Measurements from ENCODE around the gene WNT16. TPM values are rescaled to one million over a fixed set of nuclear protein-coding genes. Genes with fewer than 3 reads are reported as not detected.

WNT16 gene
- total RNA-seq, 4 donors from 2014 or later: 12.7 to 23.9 (median 16.2) TPM

- DNase-seq (ENCODE audit: low spot score in 2 of 2): no peak
- 79 to 87% methylated on average over 10 of the region's 10 CpGs for WGBS, 2 donors
- no peak overlapping the region for H3K4me3 ChIP-seq (ENCODE audit: low read depth, poor library complexity, severe bottlenecking)
- intact Hi-C loops (cut with DNase I; ENCODE audit: low total_unique reads): loop anchor here (10.0 kb wide), 1 partner anchor 200 kb away; no protein-coding TSS in a partner anchor
- TF ChIP-seq CTCF (IDR thresholded peaks at IDR 0.05): no peak
- no peak for TF ChIP-seq POLR2A (IDR thresholded peaks at IDR 0.05)
Observed at GRCh38 chr7:121334875-121335648, 6.3 kb downstream of the WNT16 start.

- H3K4me3 ChIP-seq (ENCODE audit: low read depth, poor library complexity, severe bottlenecking): no peak overlapping the region
- TF ChIP-seq CTCF (IDR thresholded peaks at IDR 0.05): no peak
- TF ChIP-seq POLR2A (IDR thresholded peaks at IDR 0.05): no peak
- intact Hi-C loops (cut with DNase I; ENCODE audit: low total_unique reads): loop anchor here (10.0 kb wide), 1 partner anchor 202 kb away; no protein-coding TSS in a partner anchor
- WGBS, 2 donors: 59% methylated on average over 3 of the region's 3 CpGs
- DNase-seq (ENCODE audit: low spot score in 2 of 2): no peak
Observed at GRCh38 chr7:121336579-121336978, 7.8 kb downstream of the WNT16 start.

- WGBS, 2 donors: 12 to 16% methylated on average over 3 of the region's 3 CpGs
- no peak for DNase-seq (ENCODE audit: low spot score in 2 of 2)
- TF ChIP-seq CTCF (IDR thresholded peaks at IDR 0.05): no peak
- TF ChIP-seq POLR2A (IDR thresholded peaks at IDR 0.05): no peak
- intact Hi-C loops (cut with DNase I; ENCODE audit: low total_unique reads): loop anchor here (10.0 kb wide), 1 partner anchor 203 kb away; no protein-coding TSS in a partner anchor
- H3K4me3 ChIP-seq (ENCODE audit: low read depth, poor library complexity, severe bottlenecking): no peak overlapping the region
Observed at GRCh38 chr7:121337398-121337797, 8.6 kb downstream of the WNT16 start.

- no peak overlapping the region for H3K4me3 ChIP-seq (ENCODE audit: low read depth, poor library complexity, severe bottlenecking)
- no peak for DNase-seq (ENCODE audit: low spot score in 2 of 2)
- intact Hi-C loops (cut with DNase I; ENCODE audit: low total_unique reads): loop anchor here (10.0 kb wide), 1 partner anchor 204 kb away; no protein-coding TSS in a partner anchor
- no peak for TF ChIP-seq POLR2A (IDR thresholded peaks at IDR 0.05)
- TF ChIP-seq CTCF (IDR thresholded peaks at IDR 0.05): no peak
- 73 to 79% methylated on average over 5 of the region's 5 CpGs for WGBS, 2 donors
Observed at GRCh38 chr7:121339082-121339481, 10.3 kb downstream of the WNT16 start.

GRCh38 chr7:121341933-121342332, 13.1 kb downstream of the WNT16 start:
- H3K4me3 ChIP-seq (ENCODE audit: low read depth, poor library complexity, severe bottlenecking): no peak overlapping the region
- intact Hi-C loops (cut with DNase I; ENCODE audit: low total_unique reads): no loop called here
- no peak for DNase-seq (ENCODE audit: low spot score in 2 of 2)
- TF ChIP-seq CTCF (IDR thresholded peaks at IDR 0.05): no peak
- no peak for TF ChIP-seq POLR2A (IDR thresholded peaks at IDR 0.05)

Data from lower leg skin (tissue), 4 donors.